HG02870 (cell line): ENCODE results near the gene C3orf20.
"Not testable (repeated sequence)": the region's sequence is repeated elsewhere in the genome, so short reads cannot be mapped to it uniquely, and the experiment has no call there.

Experiments used
- ATAC-seq: cut with Tn5 transposase; IDR thresholded peaks from one replicate; pipeline ENCODE4 v1.9.1; 2021; ENCODE audit warnings: mild to moderate bottlenecking, moderate library complexity; ENCODE audit not compliant: unreplicated experiment

The C3orf20 gene

GRCh38 chr3:14793858-14794234 lies 118.9 kb downstream of the C3orf20 start:
- no peak for ATAC-seq

- ATAC-seq: no peak
These were observed 119.5 kb downstream of the C3orf20 start for GRCh38 chr3:14794435-14794834.

- no peak for ATAC-seq
These were observed 121.1 kb downstream of the C3orf20 start for GRCh38 chr3:14795996-14796395.

GRCh38 chr3:14796403-14797077 lies 121.6 kb downstream of the C3orf20 start:
- ATAC-seq: no peak

- no peak for ATAC-seq
These were observed 122.8 kb downstream of the C3orf20 start for GRCh38 chr3:14797731-14798130.

- ATAC-seq: no peak
These were observed 123.3 kb downstream of the C3orf20 start for GRCh38 chr3:14798231-14798630.

GRCh38 chr3:14799146-14799545 lies 124.2 kb downstream of the C3orf20 start:
- no peak for ATAC-seq

- no peak for ATAC-seq
These were observed 126.1 kb downstream of the C3orf20 start for GRCh38 chr3:14801031-14801430.

GRCh38 chr3:14801668-14802380 lies 126.9 kb downstream of the C3orf20 start:
- ATAC-seq: no peak

GRCh38 chr3:14802381-14802731 lies 127.4 kb downstream of the C3orf20 start:
- no peak for ATAC-seq

GRCh38 chr3:14803101-14803980 lies 128.4 kb downstream of the C3orf20 start:
- ATAC-seq: no peak

GRCh38 chr3:14803981-14804834 lies 129.3 kb downstream of the C3orf20 start:
- ATAC-seq: no peak

GRCh38 chr3:14804835-14805780 lies 130.2 kb downstream of the C3orf20 start:
- ATAC-seq: no peak

GRCh38 chr3:14805961-14806537 lies 131.1 kb downstream of the C3orf20 start:
- no peak for ATAC-seq

GRCh38 chr3:14806641-14807263 lies 131.8 kb downstream of the C3orf20 start:
- no peak for ATAC-seq

GRCh38 chr3:14808025-14808424 lies 133.1 kb downstream of the C3orf20 start:
- no peak for ATAC-seq

- ATAC-seq: no peak
These were observed 133.7 kb downstream of the C3orf20 start for GRCh38 chr3:14808502-14809266.

- ATAC-seq: not testable (repeated sequence)
These were observed 134.7 kb downstream of the C3orf20 start for GRCh38 chr3:14809611-14810010.
